Small intestine (tissue), 7 donors: ENCODE results near the gene MCTP1. TPM values are rescaled to one million over a fixed set of nuclear protein-coding genes. Genes with fewer than 3 reads are reported as not detected.

ENCODE experiments used
- DNase-seq, 2 donors: peaks; one replicate each; pipeline versions ENCODE4 v3.0.0 to v3.0.0-alpha.2; 2013
- FAIRE-seq: peaks from 2 replicates; lab custom pipeline; 2012; peaks lifted over from hg19 to GRCh38; lab: Jason Lieb, UNC
- H3K27ac ChIP-seq, 3 donors: one replicate each; pipeline ENCODE4 v1.5.1; 2013; ENCODE audit warnings: low read length in 2 of 3, mild to moderate bottlenecking in 2 of 3, control low read depth in 1 of 3, inconsistent platforms in 1 of 3, low read depth in 1 of 3, moderate library complexity in 1 of 3
- H3K27me3 ChIP-seq, 3 donors: one replicate each; pipeline ENCODE4 v1.6.1; 2013; ENCODE audit warnings: low read length in 3 of 3, inconsistent platforms in 1 of 3; ENCODE audit not compliant: control insufficient read depth in 3 of 3, insufficient read depth in 3 of 3
- H3K36me3 ChIP-seq, 3 donors: one replicate each; pipeline ENCODE4 v1.6.1; 2013; ENCODE audit warnings: low read length in 3 of 3, inconsistent platforms in 1 of 3, low read depth in 1 of 3, mild to moderate bottlenecking in 1 of 3, moderate library complexity in 1 of 3; ENCODE audit not compliant: control insufficient read depth in 3 of 3, insufficient read depth in 2 of 3
- H3K4me1 ChIP-seq, 3 donors: one replicate each; pipeline ENCODE4 v1.6.1; 2013; ENCODE audit warnings: low read length in 2 of 3, inconsistent platforms in 1 of 3, low read depth in 1 of 3, mild to moderate bottlenecking in 1 of 3, moderate library complexity in 1 of 3; ENCODE audit not compliant: control insufficient read depth in 3 of 3, insufficient read depth in 2 of 3
- H3K4me3 ChIP-seq, 3 donors: one replicate each; pipeline ENCODE4 v1.5.1; 2013; ENCODE audit warnings: low read length in 3 of 3, control low read depth in 1 of 3, inconsistent platforms in 1 of 3, low read depth in 1 of 3, mild to moderate bottlenecking in 1 of 3, moderate library complexity in 1 of 3
- H3K9me3 ChIP-seq, 2 donors: one replicate each; pipeline ENCODE4 v1.6.1; 2013; ENCODE audit warnings: low read depth in 1 of 2, low read length in 1 of 2; ENCODE audit not compliant: control insufficient read depth in 2 of 2, insufficient read depth in 1 of 2
- WGBS, 3 donors: extraction: QIAGEN DNeasy Blood & Tissue Kit; methylation state at CpG; one replicate each; pipeline ENCODE4 v1.1.7; 2013; 5-methylcytosine and 5-hydroxymethylcytosine counted together
- polyA plus RNA-seq, 4 donors: library from polyadenylated mRNA; stranded (reverse) in 3 of 4; unstranded in 1 of 4; fragments of 200-250 nt in 3 of 4; fragments of 120-200 nt in 1 of 4; gene quantifications; one replicate each; pipeline versions ENCODE4 v1.2.1 to v1.2.3, GENCODE V29; 2013
- donor health status: healthy with polysubstance abuse.
- donor health status: control.
- donor health status: control.
- donor health status: Bipolar disorder and iron deficiency.
- donor health status: healthy.

Gene MCTP1
- polyA plus RNA-seq, 4 donors = 0.22 to 6.1 (median 2.3) TPM

- DNase-seq (no peak), FAIRE-seq (no peak)
- Histone ChIP-seq H3K4me3 (no peak overlapping the region), H3K9me3 (no peaks in the 10 kb centered on the region), H3K36me3 (no peaks in the 10 kb centered on the region), H3K4me1 (peaks cover 0 to 2% (median 0%) of the 10 kb centered on the region in 3 donors), H3K27ac (peak overlapping the region in 1 of 3 donors; percentile 81), H3K27me3 (peaks cover 0 to 2% (median 0%) of the 10 kb centered on the region in 3 donors)
Measured at GRCh38 chr5:94793816-94794198, 491.1 kb downstream of the MCTP1 start.

- Histone ChIP-seq H3K4me3 (no peak overlapping the region), H3K36me3 (no peaks in the 10 kb centered on the region), H3K27ac (peak overlapping the region in 1 of 3 donors; percentile 86), H3K4me1 (peaks cover 0 to 2% (median 0%) of the 10 kb centered on the region in 3 donors), H3K27me3 (peaks cover 0 to 2% (median 0%) of the 10 kb centered on the region in 3 donors), H3K9me3 (no peaks in the 10 kb centered on the region)
- DNase-seq = peak; percentile 3 to 49
- 41 to 66% (median 54%) methylated on average over 4 of the region's 4 CpGs for WGBS, 3 donors
- FAIRE-seq = no peak
Measured at GRCh38 chr5:94793113-94793815, 491.6 kb downstream of the MCTP1 start.

GRCh38 chr5:94791829-94792228 is 493.1 kb downstream of the MCTP1 start:
- Histone ChIP-seq H3K27me3 (peaks cover 0 to 2% (median 0%) of the 10 kb centered on the region in 3 donors), H3K36me3 (no peaks in the 10 kb centered on the region), H3K27ac (no peak overlapping the region), H3K4me1 (peaks cover 0 to 2% (median 0%) of the 10 kb centered on the region in 3 donors), H3K9me3 (no peaks in the 10 kb centered on the region), H3K4me3 (no peak overlapping the region)
- WGBS, 3 donors = 74 to 81% (median 76%) methylated on average over 7 of the region's 7 CpGs
- DNase-seq (no peak), FAIRE-seq (no peak)

GRCh38 chr5:94788527-94788926 is 496.4 kb downstream of the MCTP1 start:
- Histone ChIP-seq H3K4me3 (no peak overlapping the region), H3K36me3 (no peaks in the 10 kb centered on the region), H3K9me3 (no peaks in the 10 kb centered on the region), H3K27me3 (peaks cover 0 to 2% (median 0%) of the 10 kb centered on the region in 3 donors), H3K4me1 (no peaks in the 10 kb centered on the region), H3K27ac (no peak overlapping the region)
- WGBS, 3 donors = 48 to 61% (median 60%) methylated on average over 4 of the region's 4 CpGs
- DNase-seq (peak in 1 of 2 donors; percentile 4), FAIRE-seq (no peak)

- WGBS, 3 donors = 63 to 72% (median 66%) methylated on average over 7 of the region's 7 CpGs
- H3K4me1 ChIP-seq = no peaks in the 10 kb centered on the region
- H3K9me3 ChIP-seq = no peaks in the 10 kb centered on the region
- H3K27ac ChIP-seq = no peak overlapping the region
- H3K36me3 ChIP-seq = no peaks in the 10 kb centered on the region
- DNase-seq (no peak), FAIRE-seq (no peak)
- no peaks in the 10 kb centered on the region for H3K27me3 ChIP-seq
- H3K4me3 ChIP-seq = no peak overlapping the region
Measured at GRCh38 chr5:94784536-94785505, 500.1 kb downstream of the MCTP1 start.

GRCh38 chr5:94782383-94782782 is 502.5 kb downstream of the MCTP1 start:
- no peak overlapping the region for H3K27ac ChIP-seq
- FAIRE-seq (no peak), DNase-seq (no peak)
- H3K27me3 ChIP-seq = no peaks in the 10 kb centered on the region
- H3K4me1 ChIP-seq = no peaks in the 10 kb centered on the region
- 61 to 71% (median 69%) methylated on average over 3 of the region's 3 CpGs for WGBS, 3 donors
- no peaks in the 10 kb centered on the region for H3K36me3 ChIP-seq
- H3K9me3 ChIP-seq = no peaks in the 10 kb centered on the region
- H3K4me3 ChIP-seq = no peak overlapping the region

GRCh38 chr5:94779684-94780083 is 505.2 kb downstream of the MCTP1 start:
- H3K27ac ChIP-seq = no peak overlapping the region
- DNase-seq (no peak), FAIRE-seq (no peak)
- H3K9me3 ChIP-seq = no peaks in the 10 kb centered on the region
- no peaks in the 10 kb centered on the region for H3K36me3 ChIP-seq
- H3K4me1 ChIP-seq = no peaks in the 10 kb centered on the region
- H3K4me3 ChIP-seq = no peak overlapping the region
- H3K27me3 ChIP-seq = no peaks in the 10 kb centered on the region
- 93 to 100% (median 94%) methylated on average over 1 of the region's 1 CpG for WGBS, 3 donors

GRCh38 chr5:94778732-94779131 is 506.2 kb downstream of the MCTP1 start:
- no peaks in the 10 kb centered on the region for H3K27me3 ChIP-seq
- no peak overlapping the region for H3K4me3 ChIP-seq
- H3K36me3 ChIP-seq = no peaks in the 10 kb centered on the region
- H3K27ac ChIP-seq = no peak overlapping the region
- FAIRE-seq (no peak), DNase-seq (no peak)
- WGBS, 3 donors = 41 to 67% (median 49%) methylated on average over 3 of the region's 3 CpGs
- H3K4me1 ChIP-seq = no peaks in the 10 kb centered on the region
- H3K9me3 ChIP-seq = no peaks in the 10 kb centered on the region
